SW480 (cell line): ENCODE data around the gene KLK10.

Experiments
- DNase-seq: peaks from one replicate; pipeline ENCODE4 v3.0.0-alpha.2; 2016; ENCODE audit warnings: low spot score

The KLK10 gene

GRCh38 chr19:51025809-51026553, 6.5 kb upstream of the KLK10 start:
- DNase-seq = no peak

GRCh38 chr19:51025401-51025800, 5.9 kb upstream of the KLK10 start:
- no peak for DNase-seq

- no peak for DNase-seq
Measured at GRCh38 chr19:51024924-51025323, 5.4 kb upstream of the KLK10 start.

GRCh38 chr19:51023946-51024345, 4.4 kb upstream of the KLK10 start:
- DNase-seq = no peak

GRCh38 chr19:51022526-51022925, 3.0 kb upstream of the KLK10 start:
- DNase-seq = no peak

GRCh38 chr19:51020988-51021651, 1.6 kb upstream of the KLK10 start:
- peak; percentile 90 for DNase-seq

- no peak for DNase-seq
Measured at GRCh38 chr19:51018745-51019543, 565 bp downstream of the KLK10 start.

- DNase-seq = peak; percentile 90
Measured at GRCh38 chr19:51016798-51017683, 2.5 kb downstream of the KLK10 start.

GRCh38 chr19:51015691-51016267, 3.7 kb downstream of the KLK10 start:
- no peak for DNase-seq

GRCh38 chr19:51014242-51014641, 5.3 kb downstream of the KLK10 start:
- no peak for DNase-seq

- no peak for DNase-seq
Measured at GRCh38 chr19:51012661-51013190, 6.8 kb downstream of the KLK10 start.

- no peak for DNase-seq
Measured at GRCh38 chr19:51010066-51010795, 9.3 kb downstream of the KLK10 start.

- DNase-seq = no peak
Measured at GRCh38 chr19:51009061-51009891, 10.2 kb downstream of the KLK10 start.

- DNase-seq = no peak
Measured at GRCh38 chr19:51007488-51007887, 12.0 kb downstream of the KLK10 start.

- no peak for DNase-seq
Measured at GRCh38 chr19:51006406-51006805, 13.1 kb downstream of the KLK10 start.

- no peak for DNase-seq
Measured at GRCh38 chr19:51005248-51005647, 14.3 kb downstream of the KLK10 start.

- no peak for DNase-seq
Measured at GRCh38 chr19:51003316-51003715, 16.2 kb downstream of the KLK10 start.

GRCh38 chr19:51002542-51003311, 16.8 kb downstream of the KLK10 start:
- DNase-seq = peak; percentile 94

- DNase-seq = no peak
Measured at GRCh38 chr19:51002089-51002532, 17.4 kb downstream of the KLK10 start.
